ENCODE results near the gene C16orf95.

C16orf95 gene

DNA sequence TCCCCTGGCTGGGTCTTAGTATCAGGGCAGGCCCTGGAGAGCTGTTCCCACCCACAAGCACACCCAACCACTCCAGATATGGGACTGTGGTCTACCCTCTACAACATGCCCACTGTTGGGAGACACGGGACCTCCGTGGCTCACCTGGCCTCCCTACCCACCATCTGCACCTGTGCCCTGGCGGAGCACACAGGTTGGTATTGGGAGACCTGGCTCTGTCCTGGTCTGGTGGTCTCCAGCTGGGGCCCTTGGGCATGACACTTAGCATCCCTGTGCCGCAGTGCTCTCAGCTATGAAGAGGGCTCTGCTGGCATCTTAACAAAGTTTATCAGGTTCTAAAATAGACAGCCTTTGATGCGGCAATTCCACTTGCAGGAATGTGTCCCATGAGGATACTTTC is 5.8 kb downstream of the C16orf95 start:
- no peak for DNase-seq

DNA sequence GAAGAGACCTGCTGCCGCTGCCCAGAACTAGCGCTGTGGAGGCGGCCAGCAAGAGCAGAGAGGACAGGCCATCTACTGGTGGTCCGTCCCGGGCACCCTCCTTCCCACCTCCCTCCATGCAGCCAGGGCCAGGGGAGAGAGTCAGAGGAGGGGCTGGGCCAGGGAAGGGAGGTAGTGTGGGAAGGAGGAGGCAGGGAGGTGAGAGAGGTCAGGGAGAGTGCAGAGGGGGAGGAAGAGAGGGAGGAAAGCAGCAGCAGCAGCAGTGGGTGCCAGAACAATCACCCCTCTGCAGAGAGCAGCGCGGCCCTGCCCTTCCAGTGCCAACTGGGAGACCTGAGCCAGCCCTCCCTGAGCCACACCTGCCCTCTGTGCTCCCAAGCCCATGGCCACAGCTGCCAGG is 6.6 kb downstream of the C16orf95 start:
- no peak for DNase-seq

DNA sequence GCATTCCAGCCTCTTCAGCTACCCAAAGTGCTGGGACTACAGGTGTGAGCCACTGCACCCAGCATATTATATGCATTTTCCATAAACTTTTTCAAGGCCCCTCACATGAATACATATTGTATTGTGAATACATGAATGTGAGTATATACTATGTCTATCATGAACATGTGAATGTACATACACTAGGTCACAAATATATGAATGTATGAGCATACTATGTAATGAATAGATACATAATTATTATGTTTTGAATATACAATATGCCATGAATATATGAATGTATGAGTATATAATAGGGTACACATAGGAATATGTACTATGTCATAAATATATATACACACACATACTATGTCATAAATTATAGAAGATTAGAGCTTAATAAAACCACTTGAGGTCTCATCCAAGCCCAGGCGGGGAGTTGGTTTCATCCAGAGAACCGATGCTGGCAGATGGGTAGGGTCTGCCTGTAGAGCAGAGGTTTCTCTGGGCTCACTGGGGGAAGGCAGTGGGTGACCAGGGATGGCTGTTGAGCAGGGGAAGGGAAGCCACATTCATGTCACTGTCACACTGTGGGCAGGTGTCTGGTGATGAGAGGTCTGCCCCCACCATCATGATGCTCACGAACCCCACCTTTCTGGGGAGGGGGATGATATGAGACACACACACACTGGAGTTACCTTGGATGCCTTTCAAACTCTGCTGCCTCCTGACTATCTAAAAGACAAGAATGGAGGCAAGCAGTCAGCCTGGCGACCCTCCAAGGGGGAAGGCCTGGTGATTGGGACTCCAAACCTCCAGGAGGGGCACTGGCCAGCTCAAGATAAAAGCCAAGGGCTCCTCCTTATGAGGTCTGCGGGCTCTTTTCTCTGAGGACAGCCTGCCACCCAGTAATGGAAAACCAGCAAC is 7.3 kb downstream of the C16orf95 start:
- DNase-seq: no peak

DNA sequence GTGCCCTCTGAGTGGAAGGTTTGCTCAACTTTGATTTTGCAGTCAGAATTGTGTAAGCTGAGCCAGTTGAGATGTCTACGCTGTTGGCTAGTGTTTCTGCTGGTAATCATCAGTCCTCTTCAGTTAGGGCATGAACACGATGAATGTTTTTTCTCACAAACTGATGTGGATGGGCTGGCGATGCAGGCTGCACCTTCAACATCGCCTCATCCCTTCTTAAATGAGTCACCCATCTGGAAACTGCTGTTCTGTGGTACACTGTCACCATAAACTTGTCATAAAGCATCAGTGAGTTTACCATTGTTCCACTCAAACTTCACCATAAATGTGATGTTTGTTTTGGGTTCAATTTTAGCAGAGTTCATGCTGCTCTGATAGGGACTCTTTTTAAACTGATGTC is 8.4 kb downstream of the C16orf95 start:
- no peak for DNase-seq

DNA sequence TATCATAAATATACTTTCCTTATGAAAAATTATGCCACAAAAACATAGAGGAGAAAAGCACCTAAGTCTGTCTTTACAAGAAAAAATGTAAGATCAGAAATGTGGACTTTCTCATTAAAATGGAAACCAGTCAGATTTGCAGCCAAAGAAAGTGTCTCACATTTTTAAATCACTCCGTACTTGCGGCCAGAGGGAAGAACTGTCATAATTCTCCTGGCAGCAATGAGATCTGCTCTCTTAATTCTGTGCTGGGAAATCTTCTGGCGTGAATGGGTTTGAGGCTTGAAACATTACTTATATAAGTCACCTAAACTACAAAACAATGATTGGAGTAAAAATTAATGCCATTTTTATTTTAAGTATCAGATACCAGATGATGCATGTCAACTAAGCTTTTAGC is 10.7 kb downstream of the C16orf95 start:
- no peak for DNase-seq

DNA sequence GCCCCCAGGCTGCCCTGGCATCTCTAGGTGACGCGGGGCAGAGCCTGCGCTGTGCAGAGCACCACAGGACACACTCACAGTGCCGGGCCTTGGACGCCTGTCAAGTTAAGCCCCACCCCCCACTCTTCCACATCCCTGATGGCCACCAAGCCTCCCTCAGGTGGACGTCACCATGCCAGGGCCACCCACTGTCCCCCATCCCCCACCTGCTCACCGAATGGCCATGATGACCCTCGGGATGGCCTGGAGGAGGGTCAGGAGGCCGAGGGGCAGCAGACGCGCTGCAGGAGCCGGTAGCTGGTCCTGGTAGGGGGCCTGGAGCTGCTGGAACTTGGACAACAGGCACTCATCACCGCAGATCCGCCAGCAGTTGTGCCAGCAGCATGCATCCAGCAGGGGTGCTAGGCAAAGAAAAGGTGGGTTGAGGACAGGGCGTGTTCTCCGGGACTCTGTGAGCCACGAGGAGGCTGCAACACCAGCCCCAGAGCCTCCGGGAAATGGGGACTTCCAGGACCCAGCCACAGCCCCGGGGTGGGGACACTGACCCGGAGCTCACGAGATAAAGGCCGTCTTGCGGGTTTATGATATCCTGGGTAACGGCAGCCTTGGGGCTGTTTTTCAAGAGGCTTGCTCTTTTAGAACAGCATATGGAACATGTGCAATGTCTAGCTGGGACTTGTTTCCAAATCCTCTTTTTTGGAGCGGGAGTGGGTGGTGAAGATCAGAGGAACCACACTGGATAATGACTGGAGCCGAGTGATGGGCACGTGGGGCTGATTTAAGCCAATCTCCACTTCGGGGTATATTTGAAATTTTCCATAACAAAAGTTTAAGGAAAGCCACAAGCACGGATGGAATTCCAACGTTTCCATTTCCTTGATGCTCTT is 11.4 kb downstream of the C16orf95 start:
- DNase-seq: no peak

DNA sequence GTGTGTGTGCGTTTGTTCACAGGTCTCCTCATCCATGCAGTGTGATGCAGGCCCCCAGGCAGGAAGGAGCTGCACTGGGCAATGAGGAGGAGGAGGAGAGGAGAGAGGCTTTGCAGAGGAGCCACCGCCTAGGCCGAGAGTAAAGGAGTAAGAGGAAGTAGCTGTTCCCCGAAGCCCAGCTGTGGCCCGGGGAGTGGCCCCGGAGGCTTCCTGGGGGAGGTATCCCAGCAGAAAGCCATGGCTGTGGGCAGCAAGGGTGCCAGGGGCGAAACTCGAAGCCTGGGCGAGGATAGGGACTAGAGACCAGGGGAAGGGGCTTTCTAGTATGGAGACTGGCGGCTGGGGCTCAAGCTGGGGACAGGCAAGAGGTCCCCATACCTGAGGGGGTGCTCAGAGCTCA is 12.2 kb downstream of the C16orf95 start:
- DNase-seq: no peak

DNA sequence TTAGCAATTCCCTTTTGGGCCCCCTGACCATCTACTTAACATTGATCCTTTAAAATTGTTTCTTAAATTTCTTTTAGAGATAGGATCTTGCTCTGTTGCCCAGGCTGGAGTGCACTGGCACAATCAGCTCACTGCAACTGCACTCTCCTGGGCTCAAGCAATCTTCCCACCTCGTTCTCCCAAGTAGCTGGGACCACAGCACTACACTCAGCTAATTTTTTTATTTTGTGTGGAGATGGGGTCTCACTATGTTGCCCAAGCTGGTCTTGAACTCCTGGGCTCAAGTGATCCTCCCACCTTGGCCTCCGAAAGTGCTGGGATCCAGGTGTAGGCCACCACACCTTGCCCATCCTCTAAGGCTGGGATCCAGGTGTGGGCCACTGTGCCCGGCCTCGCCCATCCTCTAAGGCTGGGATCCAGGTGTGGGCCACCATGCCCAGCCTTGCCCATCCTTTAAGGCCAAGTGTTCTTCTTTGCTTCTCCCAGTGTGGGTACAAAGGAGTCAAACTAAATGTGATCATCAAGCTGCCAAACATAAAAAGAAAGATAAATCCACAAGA is 13.2 kb downstream of the C16orf95 start:
- no peak for DNase-seq

DNA sequence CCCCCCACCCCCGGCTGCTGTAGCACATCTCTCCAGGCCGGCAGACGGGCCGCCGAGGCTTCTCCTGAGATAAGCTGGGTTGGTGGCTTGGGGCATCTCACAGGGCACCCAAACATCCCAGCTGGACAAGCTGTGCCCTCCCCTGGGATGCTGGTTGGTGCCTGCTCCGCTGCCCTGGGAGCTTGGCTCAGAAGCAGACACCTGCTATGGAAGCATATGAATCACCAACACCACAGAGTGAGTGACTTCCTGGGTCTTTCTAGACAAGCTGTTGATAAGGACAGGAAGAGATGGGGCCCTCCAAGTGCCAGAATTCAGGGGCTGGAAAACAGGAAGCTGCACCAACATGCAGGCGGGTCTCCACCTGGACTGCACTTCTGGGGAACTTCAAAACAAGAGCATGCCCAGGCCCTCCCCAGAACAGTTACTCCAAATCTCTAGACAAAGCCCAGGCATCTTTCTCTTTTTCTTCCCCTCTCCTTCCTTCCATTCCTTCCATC is 13.7 kb downstream of the C16orf95 start:
- DNase-seq: no peak

DNA sequence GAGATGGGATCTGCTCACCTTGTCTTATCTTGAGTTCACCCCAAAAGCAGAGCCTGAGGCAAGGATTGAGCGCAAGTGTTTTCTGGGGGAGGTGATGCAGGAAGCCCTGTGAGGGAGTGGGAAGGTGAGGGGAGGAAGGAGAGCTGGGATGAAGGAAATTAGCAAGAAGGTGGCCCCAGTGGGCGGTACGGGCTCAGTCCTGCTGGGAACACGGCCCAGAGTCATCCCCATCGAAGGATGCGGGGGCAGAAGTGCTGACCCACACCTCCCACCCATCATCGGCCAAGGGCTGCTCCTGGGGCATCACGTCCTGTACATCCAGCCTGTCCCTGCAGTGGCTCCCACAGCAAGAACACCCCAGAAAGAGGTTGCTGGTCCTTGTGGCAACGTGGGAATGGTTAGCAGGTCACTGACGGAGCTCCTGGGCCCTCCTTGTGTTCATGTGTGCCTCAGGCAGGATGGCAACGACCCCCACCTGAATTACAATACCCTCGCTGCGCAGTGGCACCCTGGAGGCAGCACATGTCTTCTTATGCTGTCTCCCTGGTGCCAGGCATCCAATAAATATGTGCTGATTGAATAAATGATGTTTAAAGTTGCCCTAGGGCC is 18.2 kb downstream of the C16orf95 start:
- no peak for DNase-seq

DNA sequence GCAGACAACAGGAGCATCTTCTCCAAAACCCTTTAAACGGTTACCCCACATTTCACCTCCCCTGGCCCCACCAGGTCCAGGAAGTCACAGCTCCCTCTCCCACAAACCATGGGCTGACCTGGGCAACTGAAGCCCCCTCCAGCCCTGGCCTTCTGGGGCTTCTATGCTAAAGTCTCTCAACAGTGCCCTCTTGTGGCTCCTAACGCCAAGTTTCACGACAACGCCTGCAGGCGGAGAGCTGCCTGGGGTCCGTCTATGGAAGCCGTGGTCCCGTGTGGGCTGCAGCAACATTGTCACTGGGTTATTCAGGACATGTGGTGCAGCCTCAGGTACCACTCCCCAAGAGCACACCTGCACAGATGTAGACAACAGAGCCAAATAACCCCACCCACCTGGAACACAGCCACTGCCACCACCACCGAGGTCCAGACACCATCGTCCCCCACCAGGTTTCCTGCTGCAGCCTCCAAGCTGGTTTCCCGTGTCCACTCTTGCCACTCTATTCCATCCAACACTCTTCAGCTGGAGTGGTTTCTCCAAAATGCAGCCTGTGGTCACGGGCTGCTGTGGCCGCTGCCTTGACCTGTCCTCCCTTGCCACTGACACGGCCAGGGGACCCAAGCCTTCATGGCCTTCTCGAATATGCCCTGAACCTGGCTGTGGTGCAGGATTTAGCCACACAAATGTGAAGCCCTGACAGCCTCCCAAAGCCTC is 19.1 kb downstream of the C16orf95 start:
- DNase-seq: peak in 1 of 2 experiments; percentile 22

DNA sequence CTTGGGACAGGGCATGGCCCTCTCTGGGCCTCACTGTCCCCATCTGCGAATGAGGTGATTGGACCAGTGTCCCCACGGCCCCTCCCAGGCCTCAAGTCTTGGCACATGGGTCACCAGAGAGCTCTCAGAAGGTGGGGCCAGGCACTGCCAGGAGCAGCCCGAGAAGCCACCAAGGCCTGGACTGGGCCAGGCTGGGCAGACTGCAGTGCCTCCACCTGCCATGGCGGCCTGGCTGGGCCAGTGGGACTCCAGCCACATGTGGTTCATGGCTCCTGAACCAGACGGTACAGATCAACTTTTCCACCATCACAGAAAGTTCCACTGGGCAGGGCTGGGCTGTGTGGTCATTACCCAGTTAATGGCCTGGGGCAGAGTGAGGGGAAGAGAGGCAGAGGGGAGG is 19.8 kb downstream of the C16orf95 start:
- no peak for DNase-seq

DNA sequence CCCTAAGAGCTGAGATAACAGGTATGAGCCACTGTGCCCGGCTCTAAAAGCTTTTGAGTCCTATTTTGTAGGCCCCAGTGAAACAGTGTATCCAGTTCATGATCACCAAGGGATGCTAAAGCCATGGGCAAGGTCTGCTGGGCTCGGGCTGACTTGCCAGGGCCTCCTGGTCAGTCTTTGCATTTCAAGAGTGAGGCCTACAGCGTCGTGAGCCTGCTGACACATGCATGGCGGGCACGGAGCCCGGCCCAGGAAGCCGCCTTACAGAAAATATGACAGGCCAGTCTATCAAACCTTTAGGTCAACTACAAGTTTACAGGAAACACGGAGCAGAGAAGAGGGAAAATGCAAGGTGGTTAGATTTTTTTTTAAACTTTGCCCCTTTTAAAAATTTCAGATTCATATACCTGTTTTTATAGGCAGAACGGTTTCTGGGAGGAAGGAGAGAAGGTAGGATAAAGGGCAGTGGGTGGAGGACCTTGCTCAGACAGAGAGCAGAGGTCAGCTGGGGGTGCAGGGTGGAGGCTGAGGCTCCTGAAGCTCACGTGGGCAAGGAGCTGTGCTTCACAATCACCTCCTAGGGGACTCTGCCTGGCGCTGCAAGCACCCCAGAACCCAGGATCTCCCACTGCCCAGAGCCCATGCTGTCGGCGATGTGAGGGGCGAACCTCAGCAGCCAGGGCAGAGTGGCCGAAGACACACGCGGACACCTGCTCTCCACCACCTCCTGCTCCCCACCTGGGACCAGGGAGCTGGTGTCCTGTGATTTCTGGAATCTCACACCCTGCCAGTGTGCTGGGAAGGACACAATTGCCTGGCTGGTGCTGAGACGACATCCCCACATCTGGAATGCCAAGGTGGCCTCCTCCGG is 21.3 kb downstream of the C16orf95 start:
- DNase-seq: no peak

DNA sequence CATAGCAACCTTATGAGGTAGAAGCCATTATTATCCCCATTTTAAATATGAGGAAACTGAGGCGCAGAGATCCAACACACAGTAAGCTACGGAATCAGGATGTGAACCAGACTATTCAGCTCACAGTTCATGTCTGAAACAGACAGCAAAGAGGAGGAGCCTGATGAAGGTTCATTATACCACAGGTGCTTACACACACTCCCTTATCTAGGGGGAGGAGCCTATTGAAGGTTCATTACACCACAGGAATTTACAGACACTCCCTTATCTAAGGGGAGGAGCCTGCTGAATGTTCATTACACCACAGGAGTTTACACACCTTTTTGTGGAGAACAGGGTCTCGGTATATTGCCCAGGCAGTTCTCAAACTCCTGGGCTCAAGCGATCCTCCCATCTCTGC is 21.9 kb downstream of the C16orf95 start:
- DNase-seq: no peak

DNA sequence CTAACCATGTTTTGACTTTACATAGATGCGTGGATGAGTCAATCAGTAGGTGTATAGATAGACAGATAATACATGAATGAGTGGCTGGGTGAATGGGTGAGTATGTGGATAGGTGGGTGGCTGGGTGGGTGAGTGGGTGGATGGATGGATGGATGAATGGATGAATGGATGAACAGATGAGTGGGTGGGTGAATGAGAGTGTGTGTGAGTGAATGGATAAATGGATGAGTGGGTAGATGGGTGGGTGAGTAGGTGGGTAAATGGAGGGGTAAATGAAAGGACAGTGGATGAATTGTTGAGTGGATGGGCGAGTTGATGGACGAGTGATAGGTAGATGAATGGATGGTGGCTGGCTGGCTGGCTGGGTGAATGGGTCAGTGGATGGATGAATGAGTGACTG is 23.2 kb downstream of the C16orf95 start:
- DNase-seq: no peak

DNA sequence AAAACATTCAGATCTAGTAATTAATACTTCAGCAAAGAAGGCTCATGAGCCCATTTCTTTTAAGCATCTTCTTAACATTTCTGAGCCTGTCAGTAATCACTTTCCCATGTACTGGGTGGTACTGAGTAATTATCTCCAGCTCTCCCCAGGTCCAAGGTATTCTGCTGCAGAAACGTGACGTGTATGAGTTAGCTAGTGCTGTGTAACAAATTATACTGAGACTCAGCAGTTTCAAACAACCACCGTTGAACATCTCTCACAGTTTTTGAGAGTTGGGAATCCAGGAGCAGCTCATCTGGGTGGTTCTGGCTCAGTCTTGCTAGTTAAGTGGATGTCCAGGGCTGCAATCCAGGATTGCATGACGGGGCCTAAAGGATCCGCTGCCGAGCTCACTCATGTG is 25.2 kb downstream of the C16orf95 start:
- no peak for DNase-seq

DNA sequence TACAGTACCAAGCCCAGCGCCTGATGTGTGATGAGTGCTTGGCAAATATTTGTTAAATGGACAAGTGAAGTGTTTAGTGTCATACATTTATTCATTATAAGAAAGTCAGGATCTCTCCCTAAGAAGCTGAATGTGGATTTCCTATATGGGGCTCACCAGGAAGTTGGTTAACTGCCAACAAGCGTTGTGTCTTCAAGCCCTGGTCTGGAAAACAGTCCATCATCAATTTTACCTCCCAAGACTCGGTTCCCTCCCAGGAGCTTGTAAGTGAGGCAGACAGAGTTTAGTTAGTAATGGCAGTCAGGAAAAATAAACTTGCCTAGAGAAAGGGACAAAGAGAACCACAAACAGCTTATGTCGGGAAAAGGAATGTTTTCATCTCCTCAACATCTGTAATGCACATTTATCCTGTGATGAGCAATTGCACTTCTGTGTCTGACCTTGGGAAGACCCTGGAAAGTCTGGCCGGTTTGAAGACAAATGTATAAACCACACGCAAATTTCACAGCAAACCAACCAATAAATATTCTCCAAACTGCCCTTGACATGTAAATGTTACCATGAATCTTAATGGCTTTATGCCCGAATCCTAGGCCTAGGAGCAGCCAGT is 28.3 kb downstream of the C16orf95 start:
- DNase-seq: no peak

DNA sequence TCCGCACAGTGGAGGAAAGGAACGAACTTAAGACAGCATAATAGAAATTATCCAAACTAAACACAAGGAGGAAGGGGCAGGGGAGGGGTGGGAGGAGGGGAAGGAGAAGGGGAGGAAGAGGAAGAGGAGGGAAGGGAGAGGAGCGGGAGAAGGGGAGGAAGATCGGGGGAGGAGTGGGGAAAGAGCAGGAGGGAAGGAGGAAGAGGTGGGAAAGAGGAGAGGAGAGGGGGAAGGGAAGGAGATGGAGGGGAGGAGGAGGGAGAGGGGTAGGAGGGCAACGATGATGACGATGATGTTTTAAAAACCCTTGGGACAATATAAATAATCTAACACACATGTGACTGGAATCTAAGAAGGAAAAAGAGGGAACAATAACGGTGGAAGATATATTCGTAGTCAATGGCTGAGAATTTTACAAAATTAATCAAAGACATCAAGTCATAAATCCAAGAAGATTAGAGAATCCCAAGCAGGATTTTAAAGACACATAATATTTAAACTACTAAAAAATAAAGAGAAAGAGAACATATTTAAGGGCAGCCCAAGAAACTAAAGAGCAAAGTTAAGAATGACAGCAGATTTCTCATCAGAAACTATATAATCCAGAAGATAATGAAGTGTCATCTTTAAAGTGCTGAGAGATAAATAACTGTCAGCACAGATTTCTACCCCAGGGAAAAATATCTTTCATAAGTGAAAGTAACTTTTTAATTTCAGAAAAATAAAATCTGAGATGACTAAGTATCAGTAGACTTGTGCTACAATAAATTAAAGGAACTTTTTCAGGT is 30.2 kb downstream of the C16orf95 start:
- no peak for DNase-seq

DNA sequence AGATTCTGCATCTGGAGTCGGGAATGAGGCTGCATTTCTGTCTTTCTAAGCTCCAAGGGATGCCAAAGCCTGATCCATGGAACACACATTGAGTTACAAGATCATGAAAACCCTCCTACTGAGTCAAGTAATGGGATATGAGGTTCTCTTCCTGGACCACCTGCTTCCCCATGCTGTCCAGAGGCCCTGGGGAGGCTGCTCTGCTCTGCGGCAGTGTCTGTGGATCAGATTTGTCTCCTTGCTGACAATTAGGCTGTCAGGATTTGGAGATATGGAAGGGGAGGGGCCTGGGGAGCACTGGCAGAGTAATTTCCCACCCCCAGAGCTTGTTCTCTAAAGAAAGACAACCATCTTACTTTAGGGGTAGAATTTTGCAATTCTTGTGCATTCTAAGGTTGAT is 33.0 kb downstream of the C16orf95 start:
- no peak for DNase-seq

DNA sequence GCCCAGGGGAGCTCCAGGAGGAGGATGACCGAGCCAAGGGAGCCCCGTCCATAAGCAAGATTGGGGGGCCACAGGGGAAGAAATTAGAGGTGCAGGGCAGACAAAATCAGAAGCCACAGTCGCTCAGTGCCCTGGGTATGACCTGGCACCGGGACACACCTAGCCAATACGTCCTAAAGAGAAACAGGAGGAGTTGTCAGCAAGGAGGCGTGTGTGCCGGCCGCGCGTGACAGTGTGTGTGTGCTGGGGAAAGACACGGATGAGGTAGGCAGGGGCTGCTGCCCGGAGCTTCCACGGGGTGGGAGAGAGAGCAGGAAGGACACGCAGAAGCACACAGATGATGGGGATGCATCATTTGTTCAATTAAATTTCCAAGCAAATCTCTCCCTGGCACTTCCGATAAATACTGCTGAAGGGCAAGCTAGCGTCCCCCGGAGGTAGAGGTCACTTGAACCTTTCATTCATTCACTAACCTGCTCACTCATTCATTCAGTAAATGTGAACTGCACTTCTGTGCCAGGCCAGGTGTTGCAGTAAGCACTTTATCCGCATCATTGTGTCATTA is 38.0 kb downstream of the C16orf95 start:
- no peak for DNase-seq

Data from stimulated activated CD4-positive, alpha-beta T cell treated with anti-CD3 and anti-CD28 coated beads, Interleukin-4, amount 100 ng/mL, for 4 hours (primary cell).